Right ventricle myocardium inferior (tissue), 1 donor: ENCODE measurements around the gene RBM34. TPM values are rescaled to one million over a fixed set of nuclear protein-coding genes. Genes with fewer than 3 reads are reported as not detected.

Source experiments
- ATAC-seq: fragments of 200-7000 bp; cut with Tn5 transposase; one replicate; pipeline ENCODE4 v1.9.1; 2020; ENCODE audit warnings: mild to moderate bottlenecking, moderate library complexity
- DNase-seq: peaks from one replicate; pipeline ENCODE4 v3.0.0; 2021; ENCODE audit errors: missing footprints
- intact Hi-C: fragments of 100-400 bp; cut with DNase I; formaldehyde crosslinking; loops from one replicate; pipeline ENCODE4 v1.11.0; 2022
- total RNA-seq: library from RNA; stranded (reverse); fragmentation: NEBNext Ultra II Directional; extraction: Animal tissue kit (Norgen Biotek cat#: 25700); gene quantifications from one replicate; pipeline ENCODE4 v1.2.1, GENCODE V29; 2021
- donor health status: DM: no; HTN: yes; CAD: no; lungs with severe emphysema.

RBM34 gene
- total RNA-seq, 1 donor from 2014 or later: 50.6 TPM

DNA sequence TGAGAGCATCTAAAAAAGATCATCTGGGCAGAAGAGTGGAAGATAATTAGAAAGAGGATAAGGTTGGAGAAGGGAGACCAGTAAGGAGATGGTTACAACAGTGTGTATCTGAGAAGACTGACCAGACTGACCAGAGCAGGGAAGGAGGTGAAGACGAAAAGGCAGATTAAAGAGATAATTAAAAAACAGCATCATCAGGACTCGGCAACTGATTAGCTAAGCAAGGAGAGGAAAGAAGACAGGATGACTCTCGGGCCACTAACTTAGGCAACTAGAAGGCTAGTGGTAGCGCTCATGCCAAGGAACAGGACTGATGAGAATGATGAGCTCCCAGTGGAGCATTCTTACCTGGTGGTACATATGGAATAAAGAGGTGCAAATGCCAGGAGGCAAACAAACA is 3.9 kb downstream of the RBM34 start:
- ATAC-seq (no peak), DNase-seq (no peak)
- intact Hi-C loops: no loop called here

DNA sequence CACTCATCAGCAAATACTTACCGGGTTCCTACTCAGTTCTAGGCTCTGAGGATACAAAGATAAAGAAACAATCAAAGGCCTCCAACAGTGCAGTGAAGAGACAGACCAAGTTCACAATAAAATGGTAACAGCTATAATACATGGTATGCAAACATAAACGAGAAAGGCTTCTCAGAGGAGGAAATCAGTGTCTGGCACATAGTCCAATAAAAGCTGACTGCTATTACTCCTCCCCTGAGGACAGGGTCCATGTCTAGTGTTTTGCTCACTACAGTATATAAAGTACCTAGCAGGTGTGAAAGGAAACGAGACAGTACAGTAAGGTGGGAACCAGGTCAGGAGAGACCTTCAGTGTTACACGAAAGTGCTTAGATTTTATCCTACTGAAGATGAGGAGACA is 4.3 kb downstream of the RBM34 start:
- intact Hi-C loops: no loop called here
- DNase-seq (no peak), ATAC-seq (no peak)

DNA sequence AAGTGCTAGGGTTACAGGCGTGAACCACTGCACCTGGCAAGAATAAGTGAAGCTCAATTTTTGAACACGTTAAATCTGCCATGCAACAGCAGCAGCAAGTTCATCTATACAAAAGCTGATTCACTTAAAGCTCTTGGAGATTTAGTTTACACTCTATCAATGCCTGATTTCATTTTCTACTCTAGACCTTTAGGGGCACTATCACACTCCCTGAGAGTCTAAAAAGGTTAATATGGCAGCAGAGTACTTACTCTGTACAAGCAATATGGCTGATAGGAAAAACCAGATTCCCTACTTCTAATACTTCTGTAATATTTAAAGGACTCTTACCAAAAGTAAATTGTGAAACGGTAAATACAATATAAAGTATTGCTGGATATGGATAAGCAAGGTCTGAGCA is 4.8 kb downstream of the RBM34 start:
- DNase-seq (no peak), ATAC-seq (no peak)
- intact Hi-C loops: no loop called here

DNA sequence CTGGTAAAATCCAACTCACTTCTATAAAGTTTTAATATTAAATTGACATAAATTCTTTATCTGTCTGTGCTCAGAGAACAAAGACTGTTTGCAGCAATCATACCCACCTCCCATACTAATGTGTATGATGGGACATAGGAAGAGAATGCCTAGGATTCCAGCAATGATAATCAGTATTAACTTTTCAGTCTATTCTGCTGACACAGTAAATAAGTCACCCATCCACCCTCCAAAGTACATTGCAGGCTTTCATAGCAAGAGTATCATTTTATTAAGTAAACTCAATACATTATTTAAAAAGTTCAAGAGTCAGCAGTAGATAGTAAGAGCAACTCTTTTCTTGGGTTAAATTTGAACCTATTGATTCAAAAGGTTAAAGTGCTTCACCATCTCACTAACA is 8.8 kb downstream of the RBM34 start:
- intact Hi-C loops: no loop called here
- ATAC-seq: no peak

DNA sequence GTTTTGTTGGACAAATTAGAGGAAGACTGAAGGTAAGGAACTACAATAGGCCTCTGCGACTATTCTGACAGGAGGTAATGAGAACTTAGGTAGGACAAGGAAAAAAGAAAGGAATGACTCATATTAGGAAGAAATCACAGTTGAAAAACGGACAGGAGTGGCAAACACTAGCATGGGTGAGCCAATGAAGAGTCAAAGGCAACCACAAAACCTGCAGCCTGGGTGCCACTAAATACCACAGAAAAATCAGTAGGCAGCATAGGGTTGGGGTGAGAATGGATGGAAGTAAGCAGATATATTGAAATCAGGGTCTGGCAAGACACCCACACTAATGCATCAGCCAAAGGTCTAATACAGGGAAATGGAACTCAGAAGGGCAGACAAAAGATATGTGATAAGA is 10.0 kb downstream of the RBM34 start:
- intact Hi-C loops: no loop called here
- no peak for ATAC-seq
- no peak for DNase-seq

More for the DNA sequence above, 8.8 kb downstream of the RBM34 start:
- no peak for DNase-seq

DNA sequence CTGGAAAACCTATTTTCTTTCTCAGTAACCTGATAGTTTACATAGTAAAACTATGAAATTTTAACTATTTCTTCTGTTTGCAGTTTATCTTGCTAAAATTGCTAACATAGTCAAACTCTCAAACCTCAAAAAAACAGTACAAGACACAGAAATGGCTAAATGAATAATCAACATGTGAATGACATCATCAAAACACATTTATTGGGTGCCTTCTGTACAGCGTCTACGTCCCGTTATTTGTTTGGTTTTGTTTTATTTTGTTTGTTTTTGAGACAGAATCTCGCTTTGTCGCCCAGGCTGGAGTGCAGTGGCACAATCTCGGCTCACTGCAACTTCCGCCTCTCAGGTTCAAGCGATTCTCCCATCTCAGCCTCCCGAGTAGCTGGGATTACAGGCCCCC is 11.2 kb downstream of the RBM34 start:
- no peak for DNase-seq
- ATAC-seq: no peak
- intact Hi-C loops: no loop called here

DNA sequence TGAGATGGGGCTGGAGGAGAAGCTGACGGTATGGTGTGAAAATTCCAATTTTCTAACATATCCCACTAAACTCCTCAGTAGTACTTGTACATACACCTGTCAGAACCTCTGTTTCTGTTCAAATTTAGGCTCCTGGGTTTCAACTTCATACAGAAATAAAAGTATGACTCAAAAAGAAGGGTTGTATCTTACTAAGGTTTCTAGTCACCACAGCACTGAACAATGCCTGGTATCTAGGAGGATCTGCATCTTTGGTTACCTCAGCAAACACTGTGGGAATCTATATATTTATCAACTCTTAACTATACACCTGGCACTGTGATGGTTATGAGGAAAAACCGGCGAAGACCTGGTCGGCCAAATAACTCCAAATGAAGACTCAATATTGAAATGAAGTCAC is 13.8 kb downstream of the RBM34 start:
- intact Hi-C loops: no loop called here
- DNase-seq (no peak), ATAC-seq (no peak)

DNA sequence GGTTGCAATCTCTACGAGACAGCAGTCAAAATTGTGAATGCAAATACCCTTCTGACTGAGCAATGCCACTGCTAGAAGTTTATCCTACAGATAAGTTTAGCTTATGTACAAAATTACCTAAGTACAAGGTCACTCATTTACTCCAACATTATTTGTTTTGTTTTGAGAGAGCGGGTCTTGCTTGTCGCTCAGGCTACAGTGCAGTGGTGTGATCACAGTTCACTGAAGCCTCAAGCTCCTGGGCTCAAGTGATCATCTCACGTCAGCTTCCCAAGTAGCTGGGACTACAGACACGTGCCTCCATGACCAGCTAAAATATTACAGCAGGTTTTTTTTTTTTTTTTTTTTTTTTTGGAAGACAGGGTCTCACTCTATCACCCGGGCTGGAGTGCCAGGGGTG is 15.4 kb downstream of the RBM34 start:
- no peak for ATAC-seq
- intact Hi-C loops: no loop called here

DNA sequence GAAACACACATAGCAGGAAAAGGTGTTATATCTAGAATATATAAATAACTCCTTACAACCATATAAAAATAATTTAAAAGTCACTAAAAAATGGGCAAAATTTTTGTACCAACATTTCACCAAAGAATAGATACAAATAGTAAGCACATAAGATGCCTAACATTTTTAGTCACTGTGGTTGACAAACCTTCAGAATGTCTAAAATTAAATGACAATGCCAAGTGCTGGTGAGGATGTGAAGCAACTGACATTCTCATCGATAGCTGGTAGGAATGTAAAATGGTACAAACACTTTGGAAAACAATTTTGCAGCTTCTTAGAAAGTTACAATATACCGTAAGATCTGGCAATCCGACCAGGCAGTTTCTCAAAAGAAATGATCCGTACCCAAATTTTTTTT is 18.1 kb downstream of the RBM34 start:
- DNase-seq: no peak
- no peak for ATAC-seq
- intact Hi-C loops: no loop called here

More for the DNA sequence above, 15.4 kb downstream of the RBM34 start:
- DNase-seq: no peak

DNA sequence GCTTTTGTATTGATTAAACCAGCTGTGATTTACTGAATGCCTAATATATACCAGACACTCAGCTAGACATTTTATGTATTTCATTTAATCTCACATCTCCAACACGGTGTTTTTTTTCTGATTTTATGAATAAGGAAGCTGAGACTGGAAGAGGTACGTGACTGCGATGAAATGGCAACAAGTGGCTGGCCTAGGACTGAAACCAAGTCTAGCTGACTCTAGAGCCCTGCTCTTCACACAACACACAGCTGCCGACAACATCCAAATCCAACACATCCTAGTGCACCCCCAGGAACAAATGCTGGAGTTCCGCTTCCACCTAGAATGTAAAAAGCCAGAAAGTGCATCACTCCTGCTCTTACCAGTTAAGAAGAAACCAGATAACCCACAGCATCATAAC is 21.7 kb downstream of the RBM34 start:
- intact Hi-C loops: no loop called here
- no peak for ATAC-seq

DNA sequence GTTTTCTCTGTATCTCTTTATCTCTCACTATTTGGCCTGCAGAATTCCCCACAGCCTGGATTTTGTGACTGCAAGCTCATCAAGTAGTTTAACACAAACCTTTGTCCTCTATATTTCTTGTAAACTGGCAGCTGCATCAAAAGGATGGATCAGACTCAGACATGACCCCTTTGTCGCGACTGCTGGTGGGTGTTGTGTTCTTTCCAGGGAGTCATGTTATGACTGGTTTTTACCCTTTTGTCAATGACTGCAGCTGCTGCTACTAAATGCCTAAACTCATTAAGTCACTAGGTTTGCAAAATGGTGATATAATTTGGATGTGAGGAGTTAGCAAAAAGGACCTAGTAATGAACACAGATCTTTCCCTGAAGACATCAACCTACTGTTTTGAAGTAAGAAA is 22.2 kb downstream of the RBM34 start:
- DNase-seq (no peak), ATAC-seq (no peak)
- intact Hi-C loops: no loop called here

More for the DNA sequence above, 21.7 kb downstream of the RBM34 start:
- DNase-seq: no peak

DNA sequence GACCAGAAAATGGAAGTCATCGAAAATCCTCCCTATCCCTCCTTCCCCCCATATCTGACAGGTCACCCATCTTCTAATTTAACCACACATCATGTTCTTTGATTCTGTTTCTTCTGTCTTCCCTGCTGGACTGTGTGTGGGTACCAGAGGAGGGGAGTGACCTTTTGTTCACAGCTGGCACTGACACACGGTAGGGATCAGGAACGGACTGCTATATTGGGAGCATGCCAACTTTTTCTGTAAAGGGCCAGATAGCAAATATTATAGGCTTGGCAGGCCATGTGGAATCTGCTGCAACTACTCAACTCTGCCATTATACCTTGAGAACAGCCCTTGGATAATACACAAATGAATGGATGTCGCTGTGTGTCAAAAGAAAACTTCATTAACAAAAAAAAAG is 24.9 kb downstream of the RBM34 start:
- DNase-seq: no peak
- ATAC-seq: no peak
- intact Hi-C loops: no loop called here

DNA sequence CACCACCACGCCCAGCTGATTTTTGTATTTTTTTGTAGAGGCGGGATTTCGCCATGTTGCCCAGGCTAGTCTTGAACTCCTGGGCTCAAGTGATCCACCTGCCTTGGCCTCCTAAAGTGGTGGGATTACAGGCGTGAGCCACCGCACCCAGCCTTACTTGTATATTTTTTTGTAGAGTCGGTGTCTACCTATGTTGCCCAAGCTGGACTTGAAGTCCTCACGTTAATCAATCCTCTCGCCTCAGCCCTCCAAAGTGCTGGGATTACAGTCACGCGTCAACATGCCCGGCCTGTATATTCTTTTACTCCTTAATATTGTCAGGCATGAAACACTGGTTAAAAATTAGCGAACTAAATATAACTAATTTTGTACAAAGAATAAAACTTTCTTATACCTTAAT is 26.9 kb downstream of the RBM34 start:
- DNase-seq: no peak
- ATAC-seq: no peak
- intact Hi-C loops: no loop called here

DNA sequence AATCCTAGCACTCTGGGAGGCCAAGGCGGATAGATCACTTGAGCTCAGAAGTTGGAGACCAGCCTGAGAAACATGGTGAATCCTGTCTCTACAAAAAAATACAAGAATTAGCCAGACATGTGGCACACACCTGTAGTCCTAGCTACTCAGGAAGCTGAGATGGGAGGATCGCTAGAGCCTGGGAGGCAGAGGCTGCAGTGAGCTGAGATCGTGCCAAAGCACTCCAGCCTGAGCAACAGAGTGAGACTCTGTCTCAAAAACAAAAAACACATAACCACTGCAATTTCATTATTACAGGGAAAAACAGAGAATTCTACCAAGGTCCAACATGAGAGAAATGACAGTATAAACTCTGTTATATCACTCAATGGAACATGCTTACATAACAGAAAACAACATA is 28.0 kb downstream of the RBM34 start:
- intact Hi-C loops: no loop called here
- no peak for ATAC-seq
- DNase-seq: no peak

DNA sequence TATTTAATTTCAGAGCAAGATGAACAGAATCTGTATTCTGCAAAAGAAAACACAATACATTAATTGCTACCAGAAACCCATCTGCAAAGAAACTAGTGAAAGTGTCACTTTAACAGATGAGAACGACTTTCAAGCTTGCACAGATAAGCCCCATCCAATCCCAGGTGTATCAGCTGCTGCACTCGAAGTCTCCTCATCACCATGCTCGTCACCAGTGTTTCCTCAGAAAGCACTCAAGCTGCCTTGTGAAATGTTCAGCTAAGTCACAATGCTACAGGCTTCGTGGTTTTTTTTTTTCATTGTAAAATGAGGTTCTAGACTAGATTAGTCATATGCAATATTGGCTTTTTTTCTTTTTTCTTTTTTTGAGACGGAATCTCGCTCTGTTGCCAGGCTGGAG is 29.1 kb downstream of the RBM34 start:
- intact Hi-C loops: no loop called here
- ATAC-seq: no peak
- DNase-seq: no peak

DNA sequence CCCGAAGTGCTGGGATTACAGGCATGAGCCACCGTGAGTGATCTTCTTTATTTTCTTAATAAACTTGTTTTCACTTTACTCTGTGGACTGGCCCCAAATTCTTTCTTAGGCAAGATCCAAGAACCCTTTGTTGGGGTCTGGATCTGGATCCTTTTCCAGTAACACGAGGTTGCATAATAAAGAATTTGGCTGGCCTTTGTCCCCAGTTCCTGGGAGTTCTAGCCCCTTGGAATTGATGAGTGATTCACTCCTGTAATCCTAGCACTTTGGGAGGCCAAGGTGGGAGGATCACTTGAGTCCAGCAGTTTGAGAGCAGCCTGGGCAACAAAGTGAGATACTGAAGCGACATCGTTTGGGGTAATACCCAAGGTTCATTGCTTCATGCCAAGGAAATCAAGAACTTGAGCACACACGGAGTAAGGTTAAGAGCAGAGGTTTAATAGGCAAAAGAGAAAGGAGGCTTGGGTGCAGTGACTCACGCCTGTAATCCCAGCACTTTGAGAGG is 30.2 kb downstream of the RBM34 start:
- ATAC-seq: no peak
- DNase-seq: no peak
- intact Hi-C loops: no loop called here

DNA sequence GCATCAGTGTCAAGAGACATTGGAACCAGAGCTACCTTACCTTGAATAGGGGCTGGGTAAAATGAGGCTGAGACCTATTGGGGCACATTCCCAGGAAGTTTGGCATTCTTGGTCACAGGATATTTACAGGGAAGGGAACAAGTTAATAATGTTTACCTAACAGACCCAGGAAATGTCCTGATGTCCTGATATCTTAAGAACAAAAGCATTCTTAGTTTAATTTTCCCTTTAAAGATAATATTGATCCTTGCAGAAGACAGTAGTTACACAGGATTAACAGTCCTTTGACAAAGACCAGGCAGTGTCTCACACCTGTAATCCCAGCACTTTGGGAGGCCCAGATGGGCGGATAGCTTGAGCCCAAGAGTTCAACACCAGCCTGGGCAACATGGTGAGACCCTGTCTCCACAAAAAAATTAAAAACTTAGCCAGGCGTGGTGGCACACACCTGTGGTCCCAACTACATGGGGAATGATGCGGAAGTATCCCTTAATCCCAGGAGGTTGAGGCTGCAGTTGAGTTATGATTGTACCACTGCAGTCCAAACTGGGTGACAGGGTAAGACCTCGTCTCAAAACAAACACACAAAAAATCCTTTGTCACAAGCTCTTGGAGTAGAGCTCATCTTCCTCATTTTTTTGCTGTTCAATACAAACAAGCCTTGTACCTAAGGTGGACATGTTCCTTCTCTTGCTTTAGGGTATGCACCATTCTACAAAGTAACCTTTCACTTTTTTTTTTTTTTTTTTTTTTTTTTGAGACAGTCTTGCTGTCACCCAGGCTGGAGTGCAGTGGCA is 31.1 kb downstream of the RBM34 start:
- ATAC-seq: no peak
- intact Hi-C loops: no loop called here
- DNase-seq: no peak

DNA sequence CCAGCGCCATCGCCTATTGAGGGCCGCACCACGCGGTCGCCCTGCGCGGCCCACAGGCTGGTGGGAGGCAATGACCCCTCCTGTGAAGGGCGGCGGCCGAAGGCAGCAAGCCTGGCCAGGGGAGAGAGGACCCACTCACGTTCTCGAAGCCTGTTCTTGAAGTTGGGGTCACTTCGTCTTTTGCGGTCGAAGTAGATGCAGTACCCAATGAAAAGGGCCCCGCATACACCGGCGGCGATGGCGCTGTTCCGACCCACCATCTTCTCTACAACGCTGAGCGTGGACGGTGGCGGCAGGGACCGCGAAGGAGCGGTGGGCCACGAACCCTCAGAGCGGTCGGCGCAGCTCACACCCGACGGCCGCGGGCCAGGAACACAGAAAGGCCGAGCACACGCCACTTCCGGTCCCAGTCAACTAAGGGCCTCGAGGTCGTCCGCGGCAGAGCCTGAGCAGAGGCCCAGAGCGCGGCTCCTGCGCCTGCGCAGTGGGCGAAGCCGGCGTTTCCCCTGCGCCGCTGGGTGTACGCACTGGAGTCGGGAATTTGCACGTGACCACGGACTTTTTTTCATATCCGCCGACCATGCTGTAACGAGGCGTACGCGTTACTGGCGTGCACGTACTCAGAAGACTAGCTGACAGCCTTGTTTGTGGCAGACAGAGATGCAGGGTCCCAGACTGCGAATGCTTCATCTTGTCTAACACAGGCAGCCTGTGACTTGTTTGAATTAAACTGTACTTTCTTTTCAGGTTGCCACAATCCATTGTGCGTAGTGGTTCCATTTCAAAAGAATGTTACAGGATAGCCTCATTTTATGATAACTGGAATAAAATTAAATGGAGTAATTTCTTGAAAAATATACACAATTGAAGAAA is 32.4 kb downstream of the RBM34 start, which contains the start of gene TOMM20:
TSS of gene TOMM20 (minus strand) at position 382 of the 873 bp plus-strand sequence. CDS start at position 260, 122 bp downstream.
- DNase-seq (peak; percentile 97), ATAC-seq (peak; percentile 99)
- intact Hi-C loops: no loop called here

DNA sequence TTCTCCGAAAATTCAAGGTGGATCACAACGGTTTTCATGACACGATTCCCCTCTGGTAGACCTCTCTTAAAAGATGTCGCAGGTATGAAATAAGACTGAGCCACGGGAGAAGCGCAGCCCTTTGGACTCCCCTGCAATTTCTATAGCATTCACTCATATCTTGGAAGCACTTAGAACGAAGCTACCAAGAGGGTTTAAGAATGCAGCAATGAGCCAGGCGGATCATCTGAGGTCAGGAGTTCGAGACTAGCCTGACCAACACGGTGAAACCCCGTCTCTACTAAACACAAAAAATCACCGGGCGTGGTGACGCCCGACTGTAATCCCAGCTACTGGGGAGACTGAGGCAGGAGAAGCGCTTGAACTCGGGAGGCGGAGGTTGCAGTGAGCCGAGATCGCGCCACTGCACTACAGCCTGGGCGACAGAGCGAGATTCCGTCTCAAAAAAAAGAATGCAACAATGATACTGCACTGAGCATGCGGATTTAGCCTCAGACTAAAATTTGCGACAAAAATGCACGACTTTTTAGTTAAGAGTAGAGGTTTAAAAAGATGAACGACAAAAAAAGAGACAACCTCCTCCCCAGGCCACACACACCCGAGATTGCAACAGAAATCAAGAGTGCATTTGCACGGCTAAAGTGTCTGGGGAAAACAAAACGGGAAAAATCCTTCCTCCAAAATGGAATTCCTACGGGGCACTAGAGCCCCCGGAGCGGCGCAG is 33.2 kb downstream of the RBM34 start:
- ATAC-seq (no peak), DNase-seq (no peak)
- intact Hi-C loops: no loop called here
